Liver (tissue), 9 donors: Measurements from ENCODE around the gene FOXO1. TPM values are rescaled to one million over a fixed set of nuclear protein-coding genes. Genes with fewer than 3 reads are reported as not detected.

Experiments used
- DNase-seq: peaks from one replicate; pipeline ENCODE4 v3.0.0-alpha.2; 2017; ENCODE audit warnings: low spot score
- H3K27ac ChIP-seq, 2 donors: one replicate each; pipeline ENCODE4 v1.7.0; 2013; ENCODE audit warnings: inconsistent platforms in 2 of 2, low read length in 2 of 2, control low read depth in 1 of 2, low read depth in 1 of 2, mild to moderate bottlenecking in 1 of 2
- H3K27me3 ChIP-seq, 4 donors: one replicate each; pipeline versions ENCODE4 v1.6.1 to v1.7.0; 2013; ENCODE audit warnings: low read length in 3 of 4, inconsistent platforms in 1 of 4, mild to moderate bottlenecking in 1 of 4, moderate library complexity in 1 of 4; ENCODE audit not compliant: control insufficient read depth in 4 of 4, insufficient read depth in 4 of 4
- H3K36me3 ChIP-seq, 4 donors: one replicate each; pipeline versions ENCODE4 v1.6.1 to v1.7.0; 2013; ENCODE audit warnings: low read length in 3 of 4, mild to moderate bottlenecking in 3 of 4, low read depth in 1 of 4, moderate library complexity in 1 of 4; ENCODE audit not compliant: control insufficient read depth in 4 of 4, insufficient read depth in 3 of 4
- H3K4me1 ChIP-seq, 4 donors: one replicate each; pipeline versions ENCODE4 v1.6.1 to v1.7.0; 2013; ENCODE audit warnings: low read length in 3 of 4, mild to moderate bottlenecking in 3 of 4, moderate library complexity in 1 of 4; ENCODE audit not compliant: control insufficient read depth in 4 of 4, insufficient read depth in 4 of 4
- H3K4me3 ChIP-seq, 3 donors: one replicate each; pipeline versions ENCODE4 v1.6.1 to v1.7.0; 2013; ENCODE audit warnings: low read length in 3 of 3, control low read depth in 1 of 3, low read depth in 1 of 3, mild to moderate bottlenecking in 1 of 3
- H3K9ac ChIP-seq, 2 donors: one replicate each; pipeline ENCODE4 v1.7.0; 2013; ENCODE audit warnings: low read length in 2 of 2, mild to moderate bottlenecking in 2 of 2, moderate library complexity in 2 of 2, control low read depth in 1 of 2, low read depth in 1 of 2
- H3K9me3 ChIP-seq, 4 donors: one replicate each; pipeline versions ENCODE4 v1.6.1 to v1.7.0; 2013; ENCODE audit warnings: low read length in 3 of 4; ENCODE audit not compliant: control insufficient read depth in 4 of 4
- ATF3 ChIP-seq: IDR thresholded peaks from 2 replicates; pipeline ENCODE4 v1.6.1; 2016; ENCODE audit warnings: antibody characterized with exemption
- EGR1 ChIP-seq, 2 donors: IDR thresholded peaks; 2 replicates each; pipeline ENCODE4 v1.6.1; 2016 to 2018; ENCODE audit warnings: antibody characterized with exemption in 2 of 2, low read depth in 2 of 2
- FOXA1 ChIP-seq: IDR thresholded peaks from 2 replicates; pipeline ENCODE4 v1.6.1; 2016; ENCODE audit warnings: antibody characterized with exemption
- FOXA2 ChIP-seq: IDR thresholded peaks from 2 replicates; pipeline ENCODE4 v1.6.1; 2016; ENCODE audit warnings: antibody characterized with exemption
- GABPA ChIP-seq, 2 donors: IDR thresholded peaks in 1 of 2; conservative IDR thresholded peaks in 1 of 2; 2 replicates each; pipeline ENCODE4 v1.6.1; 2016; ENCODE audit warnings: antibody characterized with exemption in 2 of 2, mild to moderate bottlenecking in 1 of 2, moderate library complexity in 1 of 2
- HNF4A ChIP-seq, 2 donors: conservative IDR thresholded peaks; 2 replicates each; pipeline ENCODE4 v1.6.1; 2016; ENCODE audit warnings: antibody characterized with exemption in 2 of 2, mild to moderate bottlenecking in 2 of 2
- HNF4G ChIP-seq: IDR thresholded peaks from 2 replicates; pipeline ENCODE4 v1.6.1; 2016; ENCODE audit warnings: antibody characterized with exemption
- JUND ChIP-seq, 2 donors: IDR thresholded peaks; 2 replicates each; pipeline ENCODE4 v1.6.1; 2016; ENCODE audit warnings: antibody characterized with exemption in 2 of 2
- NR2F2 ChIP-seq: IDR thresholded peaks from 2 replicates; pipeline ENCODE4 v1.6.1; 2016; ENCODE audit warnings: antibody characterized with exemption
- RAD21 ChIP-seq, 2 donors: IDR thresholded peaks; 2 replicates each; pipeline ENCODE4 v1.6.1; 2016; ENCODE audit warnings: antibody characterized with exemption in 2 of 2, mild to moderate bottlenecking in 2 of 2
- RXRA ChIP-seq, 2 donors: IDR thresholded peaks; 2 replicates each; pipeline ENCODE4 v1.6.1; 2017 to 2018; ENCODE audit warnings: antibody characterized with exemption in 2 of 2, mild to moderate bottlenecking in 1 of 2
- SP1 ChIP-seq: IDR thresholded peaks from 2 replicates; pipeline ENCODE4 v1.6.1; 2018; ENCODE audit warnings: antibody characterized with exemption, mild to moderate bottlenecking
- TAF1 ChIP-seq: conservative IDR thresholded peaks from 2 replicates; pipeline ENCODE4 v1.6.1; 2016; ENCODE audit warnings: antibody characterized with exemption, mild to moderate bottlenecking
- YY1 ChIP-seq: IDR thresholded peaks from 2 replicates; pipeline ENCODE4 v1.6.1; 2016; ENCODE audit warnings: antibody characterized with exemption, mild to moderate bottlenecking
- WGBS: extraction: QIAGEN DNeasy Blood & Tissue Kit; methylation state at CpG from one replicate; pipeline ENCODE4 v1.1.7; 2013; 5-methylcytosine and 5-hydroxymethylcytosine counted together
- polyA plus RNA-seq, 2 donors: library from polyadenylated mRNA; stranded (reverse) in 1 of 2; unstranded in 1 of 2; fragments of 200-250 nt in 1 of 2; fragments of >200 nt in 1 of 2; fragmentation: Nextera tagmentation in 1 of 2; extraction: Ambion mirVana in 1 of 2; gene quantifications; one replicate each; pipeline versions ENCODE4 v1.2.1 to v1.2.3, GENCODE V29; 2013 to 2015
- total RNA-seq, 2 donors: library from RNA; depleted of rRNA; stranded (reverse); fragments of >200 nt; gene quantifications; one replicate each; pipeline ENCODE4 v1.2.3, GENCODE V29; 2014
- TF ChIP-seq, protein P1 (sequence below): IDR thresholded peaks from 2 replicates; pipeline ENCODE4 v1.6.1; 2016; ENCODE audit warnings: antibody characterized with exemption
- TF ChIP-seq, protein P2 (sequence below): fragments of 150-350 bp; IDR thresholded peaks from 2 replicates; pipeline ENCODE4 v1.5.1; 2017; ENCODE audit warnings: improper control_type of control experiment, low read depth, low read length; ENCODE audit not compliant: missing input control
- TF ChIP-seq, protein P3 (sequence below): IDR thresholded peaks from 2 replicates; pipeline ENCODE4 v1.6.1; 2016; ENCODE audit warnings: antibody characterized with exemption
- donor health status: healthy.
- donor health status: healthy.
- donor health status: healthy.
- donor health status: healthy.
- donor health status: healthy.

Gene FOXO1
- total and polyA plus RNA-seq, 4 donors, result 5.4 to 23.6 (median 8.6) TPM

- H3K27me3 ChIP-seq, result no peaks in the 10 kb centered on the region
- peaks cover 24 to 50% (median 44%) of the 10 kb centered on the region in 4 donors for H3K4me1 ChIP-seq
- no peaks in the 10 kb centered on the region for H3K9me3 ChIP-seq
- TF ChIP-seq, protein P1, sequence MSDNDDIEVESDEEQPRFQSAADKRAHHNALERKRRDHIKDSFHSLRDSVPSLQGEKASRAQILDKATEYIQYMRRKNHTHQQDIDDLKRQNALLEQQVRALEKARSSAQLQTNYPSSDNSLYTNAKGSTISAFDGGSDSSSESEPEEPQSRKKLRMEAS, result no peak
- TF ChIP-seq JUND (IDR thresholded peaks at IDR 0.05), result no peak
- TF ChIP-seq HNF4G, result no peak
- TF ChIP-seq FOXA1, result no peak
- TF ChIP-seq, protein P2, sequence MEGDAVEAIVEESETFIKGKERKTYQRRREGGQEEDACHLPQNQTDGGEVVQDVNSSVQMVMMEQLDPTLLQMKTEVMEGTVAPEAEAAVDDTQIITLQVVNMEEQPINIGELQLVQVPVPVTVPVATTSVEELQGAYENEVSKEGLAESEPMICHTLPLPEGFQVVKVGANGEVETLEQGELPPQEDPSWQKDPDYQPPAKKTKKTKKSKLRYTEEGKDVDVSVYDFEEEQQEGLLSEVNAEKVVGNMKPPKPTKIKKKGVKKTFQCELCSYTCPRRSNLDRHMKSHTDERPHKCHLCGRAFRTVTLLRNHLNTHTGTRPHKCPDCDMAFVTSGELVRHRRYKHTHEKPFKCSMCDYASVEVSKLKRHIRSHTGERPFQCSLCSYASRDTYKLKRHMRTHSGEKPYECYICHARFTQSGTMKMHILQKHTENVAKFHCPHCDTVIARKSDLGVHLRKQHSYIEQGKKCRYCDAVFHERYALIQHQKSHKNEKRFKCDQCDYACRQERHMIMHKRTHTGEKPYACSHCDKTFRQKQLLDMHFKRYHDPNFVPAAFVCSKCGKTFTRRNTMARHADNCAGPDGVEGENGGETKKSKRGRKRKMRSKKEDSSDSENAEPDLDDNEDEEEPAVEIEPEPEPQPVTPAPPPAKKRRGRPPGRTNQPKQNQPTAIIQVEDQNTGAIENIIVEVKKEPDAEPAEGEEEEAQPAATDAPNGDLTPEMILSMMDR, result no peak
- no peak for TF ChIP-seq FOXA2
- TF ChIP-seq RXRA (IDR thresholded peaks at IDR 0.05), result no peak
- TF ChIP-seq NR2F2, result no peak
- no peak for TF ChIP-seq YY1
- no peak for TF ChIP-seq HNF4A (conservative IDR thresholded peaks at IDR 0.05)
- TF ChIP-seq SP1, result no peak
- TF ChIP-seq ATF3, result no peak
- TF ChIP-seq, protein P3, sequence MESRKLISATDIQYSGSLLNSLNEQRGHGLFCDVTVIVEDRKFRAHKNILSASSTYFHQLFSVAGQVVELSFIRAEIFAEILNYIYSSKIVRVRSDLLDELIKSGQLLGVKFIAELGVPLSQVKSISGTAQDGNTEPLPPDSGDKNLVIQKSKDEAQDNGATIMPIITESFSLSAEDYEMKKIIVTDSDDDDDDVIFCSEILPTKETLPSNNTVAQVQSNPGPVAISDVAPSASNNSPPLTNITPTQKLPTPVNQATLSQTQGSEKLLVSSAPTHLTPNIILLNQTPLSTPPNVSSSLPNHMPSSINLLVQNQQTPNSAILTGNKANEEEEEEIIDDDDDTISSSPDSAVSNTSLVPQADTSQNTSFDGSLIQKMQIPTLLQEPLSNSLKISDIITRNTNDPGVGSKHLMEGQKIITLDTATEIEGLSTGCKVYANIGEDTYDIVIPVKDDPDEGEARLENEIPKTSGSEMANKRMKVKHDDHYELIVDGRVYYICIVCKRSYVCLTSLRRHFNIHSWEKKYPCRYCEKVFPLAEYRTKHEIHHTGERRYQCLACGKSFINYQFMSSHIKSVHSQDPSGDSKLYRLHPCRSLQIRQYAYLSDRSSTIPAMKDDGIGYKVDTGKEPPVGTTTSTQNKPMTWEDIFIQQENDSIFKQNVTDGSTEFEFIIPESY, result no peak
- no peak for TF ChIP-seq RAD21 (IDR thresholded peaks at IDR 0.05)
- no peak for TF ChIP-seq TAF1
- WGBS, result 85% methylated on average over 2 of the region's 2 CpGs
- H3K36me3 ChIP-seq, result no peaks in the 10 kb centered on the region
- H3K27ac ChIP-seq, result no peak overlapping the region
- no peak overlapping the region for H3K4me3 ChIP-seq
- H3K9ac ChIP-seq, result no peak overlapping the region
- no peak for DNase-seq
Measured at GRCh38 chr13:40566811-40567210, 99.6 kb downstream of the FOXO1 start.

GRCh38 chr13:40565282-40566148 is 100.9 kb downstream of the FOXO1 start:
- Histone ChIP-seq H3K27ac (no peak overlapping the region), H3K27me3 (no peaks in the 10 kb centered on the region), H3K9ac (no peak overlapping the region), H3K36me3 (no peaks in the 10 kb centered on the region), H3K4me3 (no peak overlapping the region), H3K9me3 (no peaks in the 10 kb centered on the region), H3K4me1 (peaks cover 22 to 48% (median 43%) of the 10 kb centered on the region in 4 donors)
- DNase-seq, result no peak
- 93% methylated on average over 5 of the region's 5 CpGs for WGBS
- TF ChIP-seq, protein P3, result no peak
- no peak for TF ChIP-seq HNF4G
- no peak for TF ChIP-seq JUND (IDR thresholded peaks at IDR 0.05)
- no peak for TF ChIP-seq FOXA2
- no peak for TF ChIP-seq EGR1 (IDR thresholded peaks at IDR 0.05; ENCODE audit: low read depth in 2 of 2)
- TF ChIP-seq TAF1, result no peak
- TF ChIP-seq RXRA (IDR thresholded peaks at IDR 0.05), result no peak
- no peak for TF ChIP-seq HNF4A (conservative IDR thresholded peaks at IDR 0.05)
- no peak for TF ChIP-seq GABPA (IDR thresholded peaks at IDR 0.05 in 1 of 2, conservative IDR thresholded peaks at IDR 0.05 in 1 of 2)
- no peak for TF ChIP-seq SP1
- TF ChIP-seq, protein P1, result no peak
- no peak for TF ChIP-seq NR2F2
- no peak for TF ChIP-seq YY1
- TF ChIP-seq ATF3, result no peak
